HepG2 (cell line): ENCODE data around the gene ABCA4. TPM values are rescaled to one million over a fixed set of nuclear protein-coding genes. Genes with fewer than 3 reads are reported as not detected.

ENCODE experiments used
- ATAC-seq: fragments of 200-7000 bp; cut with Tn5 transposase; 3 replicates; pipeline ENCODE4 v1.9.1; 2020; ENCODE audit warnings: mild to moderate bottlenecking, moderate library complexity
- BruUV-seq: library from RNA; stranded (reverse); fragments of 400-500 nt; replicated peaks from 2 replicates; lab custom pipeline; 2021; lab: Mats Ljungman, UMichigan
- CTCF ChIA-PET: fragments of 300-600 bp; formaldehyde crosslinking; extraction: SDS; loops from one replicate; lab custom pipeline; 2021; ENCODE audit warnings: low total read pairs, inconsistent platforms, low intra/inter-chr PET ratio; lab: Yijun Ruan, JAX
- POLR2A ChIA-PET: fragments of 350-600 bp; sonication (Branson Sonifier 250); formaldehyde crosslinking; loops from one replicate; lab custom pipeline; 2020; ENCODE audit warnings: antibody characterized with exemption, inconsistent platforms; lab: Yijun Ruan, JAX
- DNase-seq: peaks from one replicate; pipeline ENCODE4 v3.0.0-alpha.2; 2015; ENCODE audit warnings: low spot score
- FAIRE-seq: peaks from 3 replicates; lab custom pipeline; 2011; peaks lifted over from hg19 to GRCh38; lab: Jason Lieb, UNC
- H2AFZ ChIP-seq: one replicate; pipeline ENCODE4 v1.6.1; 2011; ENCODE audit warnings: low read length, inconsistent platforms
- H3K27ac ChIP-seq: fragments of 300-600 bp; 3 replicates; pipeline ENCODE4 v1.8.0; 2011; ENCODE audit warnings: mixed run types, mild to moderate bottlenecking, mixed read lengths, low read length, inconsistent platforms; ENCODE audit not compliant: insufficient read depth; ENCODE audit errors: extremely low read length
- H3K27me3 ChIP-seq, 2 experiments: fragments of 200-600 bp in 1 of 2; 2 replicates in 1 of 2; 3 replicates in 1 of 2; pipeline versions ENCODE4 v1.6.0 to v1.8.0; 2011; ENCODE audit warnings: low read length in 2 of 2, mild to moderate bottlenecking in 2 of 2, moderate library complexity in 2 of 2, inconsistent platforms in 1 of 2; ENCODE audit not compliant: insufficient read depth in 2 of 2, control insufficient read depth in 1 of 2
- H3K36me3 ChIP-seq, 2 experiments: fragments of 200-600 bp in 1 of 2; replicated peaks in 1 of 2; 2 replicates in 1 of 2; 3 replicates in 1 of 2; pipeline versions ENCODE4 v1.5.1 to v1.8.0; 2011; ENCODE audit warnings: low read length in 2 of 2, inconsistent platforms in 1 of 2; ENCODE audit not compliant: insufficient read depth in 2 of 2, control insufficient read depth in 1 of 2
- H3K4me1 ChIP-seq: 2 replicates; pipeline ENCODE4 v1.5.1; 2012; ENCODE audit warnings: low read length, inconsistent platforms; ENCODE audit not compliant: insufficient read depth
- H3K4me2 ChIP-seq: 2 replicates; pipeline ENCODE4 v1.6.0; 2011; ENCODE audit warnings: low read depth, low read length, inconsistent platforms
- H3K4me3 ChIP-seq, 3 experiments: fragments of 200-600 bp in 1 of 3; sonication (generic), shearing (Covaris generic) in 1 of 3; replicated peaks in 1 of 3; 2 replicates each; pipeline ENCODE4 v1.5.1; 2011 to 2016; ENCODE audit warnings: low read length in 3 of 3, inconsistent platforms in 2 of 3, low read depth in 2 of 3, mild to moderate bottlenecking in 2 of 3, control low read depth in 1 of 3, mixed read lengths in 1 of 3; ENCODE audit not compliant: insufficient read depth in 1 of 3
- H3K79me2 ChIP-seq: one replicate; pipeline ENCODE4 v1.6.1; 2011; ENCODE audit warnings: low read length, inconsistent platforms; ENCODE audit not compliant: insufficient read depth
- H3K9ac ChIP-seq: 2 replicates; pipeline ENCODE4 v1.6.0; 2011; ENCODE audit warnings: mild to moderate bottlenecking, low read depth, low read length, inconsistent platforms; ENCODE audit not compliant: insufficient read depth
- H3K9me3 ChIP-seq: 2 replicates; pipeline ENCODE4 v1.5.1; 2012; ENCODE audit warnings: mild to moderate bottlenecking, low read length
- H4K20me1 ChIP-seq: 2 replicates; pipeline ENCODE4 v1.6.0; 2011; ENCODE audit warnings: inconsistent platforms, mild to moderate bottlenecking, low read length, moderate library complexity; ENCODE audit not compliant: insufficient read depth
- ATAD3A ChIP-seq: sonication (generic); formaldehyde crosslinking; IDR thresholded peaks from 2 replicates; pipeline ENCODE4 v1.4.0; 2020; ENCODE audit warnings: missing genetic modification reagents
- CEBPB ChIP-seq: IDR thresholded peaks from 2 replicates; pipeline ENCODE4 v1.6.1; 2011; ENCODE audit warnings: low read depth, low read length, improper control_type of control experiment, borderline replicate concordance
- ELF1 ChIP-seq: sonication (generic); formaldehyde crosslinking; IDR thresholded peaks from 2 replicates; pipeline ENCODE4 v1.4.0; 2020; ENCODE audit warnings: missing genetic modification reagents
- MIXL1 ChIP-seq: IDR thresholded peaks from 2 replicates; pipeline ENCODE4 v1.6.1; 2016
- MYC ChIP-seq: sonication (generic); formaldehyde crosslinking; IDR thresholded peaks from 2 replicates; pipeline ENCODE4 v1.9.0; 2021; ENCODE audit warnings: missing genetic modification reagents, borderline replicate concordance
- PAX8 ChIP-seq: sonication (generic); formaldehyde crosslinking; IDR thresholded peaks from 2 replicates; pipeline ENCODE4 v1.8.0; 2022; ENCODE audit warnings: mild to moderate bottlenecking, missing genetic modification reagents, borderline replicate concordance
- SMAD1 ChIP-seq: sonication (generic); formaldehyde crosslinking; IDR thresholded peaks from 2 replicates; pipeline ENCODE4 v1.4.0; 2020; ENCODE audit warnings: missing genetic modification reagents, low read depth, mild to moderate bottlenecking, borderline replicate concordance
- SRSF4 ChIP-seq: fragments of 200-400 bp; formaldehyde crosslinking; IDR thresholded peaks from one replicate; pipeline ENCODE4 v1.6.1; 2018; ENCODE audit warnings: mild to moderate bottlenecking, low read depth, low read length, moderate library complexity; ENCODE audit not compliant: poor library complexity, severe bottlenecking
- USF2 ChIP-seq, 2 experiments: sonication (generic) in 1 of 2; formaldehyde crosslinking in 1 of 2; IDR thresholded peaks; 2 replicates each; pipeline versions ENCODE4 v1.5.1 to v1.6.1; 2011 to 2020; ENCODE audit warnings: borderline replicate concordance in 1 of 2, low read depth in 1 of 2, low read length in 1 of 2, mild to moderate bottlenecking in 1 of 2, missing genetic modification reagents in 1 of 2, moderate library complexity in 1 of 2
- ZFP1 ChIP-seq: IDR thresholded peaks from 2 replicates; pipeline ENCODE4 v1.6.1; 2016
- ZNF362 ChIP-seq: sonication (generic); formaldehyde crosslinking; IDR thresholded peaks from 2 replicates; pipeline ENCODE4 v1.4.0; 2020; ENCODE audit warnings: missing genetic modification reagents, mild to moderate bottlenecking, borderline replicate concordance
- ZNF496 ChIP-seq: sonication (generic); formaldehyde crosslinking; IDR thresholded peaks from 2 replicates; pipeline ENCODE4 v1.8.1; 2023; ENCODE audit warnings: mild to moderate bottlenecking, moderate library complexity, missing genetic modification reagents; ENCODE audit not compliant: insufficient replicate concordance
- WGBS: methylation state at CpG from one replicate; pipeline ENCODE4 v1.1.6; 2017; ENCODE audit warnings: low lambda C conversion rate; 5-methylcytosine and 5-hydroxymethylcytosine counted together
- in situ Hi-C: cut with HindIII; loops from 2 replicates; pipeline ENCODE4 v1.10.0; 2017; ENCODE audit warnings: low pct_unique_long_range_greater_than_20kb; ENCODE audit not compliant: extremely low pct_ligation_motif_present
- intact Hi-C: fragments of 100-400 bp; cut with micrococcal nuclease; formaldehyde crosslinking; loops from one replicate; pipeline ENCODE4 v1.10.0; 2022; ENCODE audit not compliant: unreplicated experiment
- polyA plus RNA-seq, 8 experiments: library from polyadenylated mRNA; depleted of rRNA in 3 of 8; stranded (reverse) in 7 of 8; unstranded in 1 of 8; fragments of >200 nt; fragmentation: Illumina TruSeq in 4 of 8; extraction: Trizol in 4 of 8; gene quantifications; 2 replicates each; pipeline versions ENCODE4 v1.2.1 to v1.2.3, GENCODE V29; 2011 to 2016; ENCODE audit warnings: low read depth in 4 of 8, missing spikeins in 1 of 8, mixed read lengths in 1 of 8; ENCODE audit not compliant: insufficient read depth in 1 of 8
- total RNA-seq, 5 experiments: library from RNA; depleted of rRNA; stranded (reverse); fragments of >200 nt; fragmentation: Illumina TruSeq; extraction: Trizol; gene quantifications; 2 replicates each; pipeline ENCODE4 v1.2.3, GENCODE V29; 2016; ENCODE audit warnings: low read depth in 1 of 5

ABCA4 gene
- total and polyA plus RNA-seq, 2 of the 13 experiments (the other 11 are each of a cell fraction or from before 2014, with no cell fraction given), result 0.24 to 0.67 TPM

GRCh38 chr1:94006604-94007003 is 114.3 kb downstream of the ABCA4 start:
- no TSS peak for BruUV-seq
- intact Hi-C loops (no loop called here), in situ Hi-C loops (no loop called here)
- Histone ChIP-seq H3K4me3 (no peak overlapping the region), H2AFZ (no peak overlapping the region), H3K9me3 (no peaks in the 10 kb centered on the region), H3K27me3 (peaks cover 3 to 12% of the 10 kb centered on the region in 2 experiments; a peak in 2 of 5 replicates), H3K27ac (no peak overlapping the region), H3K9ac (no peak overlapping the region), H3K36me3 (no peaks in the 10 kb centered on the region), H3K4me2 (no peak overlapping the region), H3K79me2 (no peaks in the 10 kb centered on the region), H4K20me1 (no peaks in the 10 kb centered on the region), H3K4me1 (peaks cover 5% of the 10 kb centered on the region)
- no CpG with 5 or more reads among the region's 2 CpGs for WGBS
- TF ChIP-seq ZFP1, result no peak
- TF ChIP-seq ZNF362 (CRISPR knock-in tag), result no peak
- TF ChIP-seq ELF1 (CRISPR knock-in tag), result no peak
- TF ChIP-seq ATAD3A (CRISPR knock-in tag), result no peak
- POLR2A ChIA-PET, result no interaction called here
- ATAC-seq (no peak), DNase-seq (no peak), FAIRE-seq (no peak)
- CTCF ChIA-PET, result no interaction called here

- Histone ChIP-seq H2AFZ (no peak overlapping the region), H3K9me3 (no peaks in the 10 kb centered on the region), H3K27me3 (peaks cover 1 to 12% of the 10 kb centered on the region in 2 experiments; a peak in 2 of 5 replicates), H3K4me2 (no peak overlapping the region), H3K9ac (no peak overlapping the region), H3K36me3 (no peaks in the 10 kb centered on the region), H3K79me2 (no peaks in the 10 kb centered on the region), H3K4me3 (no peak overlapping the region), H3K27ac (no peak overlapping the region), H4K20me1 (no peaks in the 10 kb centered on the region), H3K4me1 (no peaks in the 10 kb centered on the region)
- DNase-seq (no peak), ATAC-seq (no peak), FAIRE-seq (no peak)
- 59% methylated on average over 2 of the region's 2 CpGs for WGBS
- ChIA-PET CTCF (no interaction called here), POLR2A (no interaction called here)
- TF ChIP-seq PAX8 (CRISPR knock-in tag) (no peak), SMAD1 (CRISPR knock-in tag) (no peak), CEBPB (0 out of 2 replicates have a peak, but pooled peaks have one; percentile 32), USF2 (IDR thresholded peaks at IDR 0.05; ENCODE audit: low read depth, low read length) (no peak), USF2 (CRISPR knock-in tag; IDR thresholded peaks at IDR 0.05; ENCODE audit: borderline replicate concordance) (no peak), MYC (CRISPR knock-in tag) (no peak), SRSF4 (no peak), MIXL1 (no peak), ZNF496 (CRISPR knock-in tag) (no peak)
- no TSS peak for BruUV-seq
- intact Hi-C loops (no loop called here), in situ Hi-C loops (no loop called here)
These were observed 116.0 kb downstream of the ABCA4 start for GRCh38 chr1:94004924-94005323.
